RPMI7951 (cell line): ENCODE results near the gene GSTA2. TPM values are rescaled to one million over a fixed set of nuclear protein-coding genes. Genes with fewer than 3 reads are reported as not detected.
A peak's percentile ranks its signal among the peaks of the same experiment; 100 is the strongest.

Experiments used
- DNase-seq: peaks from one replicate; pipeline ENCODE4 v3.0.0-alpha.2; 2012; ENCODE audit warnings: low read depth
- total RNA-seq: library from RNA; depleted of rRNA; stranded (reverse); fragments of >200 nt; shearing (Covaris generic); gene quantifications from 2 replicates; pipeline ENCODE4 v1.2.3, GENCODE V29; 2014

GSTA2 gene
- total RNA-seq, 1 experiment from 2014 or later = not detected

GRCh38 chr6:52760105-52760765 is 3.0 kb downstream of the GSTA2 start:
- no peak for DNase-seq

GRCh38 chr6:52759085-52759484 is 4.2 kb downstream of the GSTA2 start:
- DNase-seq = no peak

- peak; percentile 81 for DNase-seq
Observed at GRCh38 chr6:52757651-52758338, 5.5 kb downstream of the GSTA2 start.

- DNase-seq = no peak
Observed at GRCh38 chr6:52754443-52754842, 8.8 kb downstream of the GSTA2 start.

- DNase-seq = peak; percentile 70
Observed at GRCh38 chr6:52753137-52753536, 10.1 kb downstream of the GSTA2 start.

GRCh38 chr6:52752310-52752709 is 11.0 kb downstream of the GSTA2 start:
- DNase-seq = no peak

GRCh38 chr6:52749556-52750152 is 13.6 kb downstream of the GSTA2 start:
- DNase-seq = no peak

GRCh38 chr6:52747301-52747700 is 16.0 kb downstream of the GSTA2 start:
- DNase-seq = peak; percentile 80

GRCh38 chr6:52746213-52746612 is 17.1 kb downstream of the GSTA2 start:
- DNase-seq = no peak

GRCh38 chr6:52745764-52746201 is 17.5 kb downstream of the GSTA2 start:
- DNase-seq = no peak

GRCh38 chr6:52741872-52742271 is 21.4 kb downstream of the GSTA2 start:
- peak; percentile 73 for DNase-seq

- DNase-seq = no peak
Observed at GRCh38 chr6:52739627-52740026, 23.6 kb downstream of the GSTA2 start.

GRCh38 chr6:52739134-52739533 is 24.1 kb downstream of the GSTA2 start:
- no peak for DNase-seq

GRCh38 chr6:52736145-52736544 is 27.1 kb downstream of the GSTA2 start:
- no peak for DNase-seq

- no peak for DNase-seq
Observed at GRCh38 chr6:52735071-52735470, 28.2 kb downstream of the GSTA2 start.

GRCh38 chr6:52734072-52734471 is 29.2 kb downstream of the GSTA2 start:
- DNase-seq = no peak

GRCh38 chr6:52733172-52733571 is 30.1 kb downstream of the GSTA2 start:
- DNase-seq = no peak

- DNase-seq = no peak
Observed at GRCh38 chr6:52731719-52732118, 31.6 kb downstream of the GSTA2 start.

GRCh38 chr6:52729576-52729975 is 33.7 kb downstream of the GSTA2 start:
- no peak for DNase-seq

- no peak for DNase-seq
Observed at GRCh38 chr6:52728394-52728793, 34.9 kb downstream of the GSTA2 start.

- DNase-seq = no peak
Observed at GRCh38 chr6:52727908-52728307, 35.4 kb downstream of the GSTA2 start.

GRCh38 chr6:52726741-52727535 is 36.3 kb downstream of the GSTA2 start:
- DNase-seq = no peak
